Measurements from ENCODE around the gene SCD5. TPM values are rescaled to one million over a fixed set of nuclear protein-coding genes. Genes with fewer than 3 reads are reported as not detected.

Gene SCD5
- total and polyA plus RNA-seq, 2 experiments from 2014 or later = 0.79 to 1.6 TPM

DNA sequence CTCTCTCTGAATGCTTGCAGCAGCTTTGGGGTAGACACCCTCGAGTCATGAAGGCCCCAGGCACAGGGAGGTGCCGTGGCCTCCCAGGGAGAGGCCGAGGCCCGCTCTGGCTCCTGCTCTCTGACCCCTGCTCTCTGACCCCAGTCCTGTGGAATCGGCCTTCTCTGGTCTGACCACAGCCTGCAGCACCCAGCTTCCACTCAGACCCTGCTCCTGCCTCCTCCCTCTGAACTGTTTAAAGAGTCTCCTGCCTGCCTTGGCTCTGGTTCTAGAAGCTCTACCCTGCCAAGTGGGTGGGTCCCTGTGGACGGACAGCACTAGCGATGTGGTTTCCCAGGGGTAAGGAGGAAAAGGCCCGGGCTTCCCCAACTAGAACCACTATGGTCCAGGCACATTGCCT, 158.6 kb downstream of the SCD5 start:
- no peak overlapping the region for H3K4me3 Mint-ChIP-seq
- ATAC-seq (no peak), DNase-seq (ENCODE audit: low spot score) (no peak)
- no peak overlapping the region for H2AFZ ChIP-seq
- no peak overlapping the region for H3K4me3 ChIP-seq
- H3K27ac Mint-ChIP-seq = no peak overlapping the region
- peaks cover 10% of the 10 kb centered on the region for H3K27me3 Mint-ChIP-seq (ENCODE audit: insufficient read depth, low read depth, poor library complexity)
- no peaks in the 10 kb centered on the region for H3K36me3 Mint-ChIP-seq (ENCODE audit: low read depth)
- no peaks in the 10 kb centered on the region for H3K9me2 ChIP-seq (ENCODE audit: insufficient read depth)
- no peak for TF ChIP-seq POLR2AphosphoS5 (IDR thresholded peaks at IDR 0.05; ENCODE audit: low read depth)
- TF ChIP-seq, protein P1, sequence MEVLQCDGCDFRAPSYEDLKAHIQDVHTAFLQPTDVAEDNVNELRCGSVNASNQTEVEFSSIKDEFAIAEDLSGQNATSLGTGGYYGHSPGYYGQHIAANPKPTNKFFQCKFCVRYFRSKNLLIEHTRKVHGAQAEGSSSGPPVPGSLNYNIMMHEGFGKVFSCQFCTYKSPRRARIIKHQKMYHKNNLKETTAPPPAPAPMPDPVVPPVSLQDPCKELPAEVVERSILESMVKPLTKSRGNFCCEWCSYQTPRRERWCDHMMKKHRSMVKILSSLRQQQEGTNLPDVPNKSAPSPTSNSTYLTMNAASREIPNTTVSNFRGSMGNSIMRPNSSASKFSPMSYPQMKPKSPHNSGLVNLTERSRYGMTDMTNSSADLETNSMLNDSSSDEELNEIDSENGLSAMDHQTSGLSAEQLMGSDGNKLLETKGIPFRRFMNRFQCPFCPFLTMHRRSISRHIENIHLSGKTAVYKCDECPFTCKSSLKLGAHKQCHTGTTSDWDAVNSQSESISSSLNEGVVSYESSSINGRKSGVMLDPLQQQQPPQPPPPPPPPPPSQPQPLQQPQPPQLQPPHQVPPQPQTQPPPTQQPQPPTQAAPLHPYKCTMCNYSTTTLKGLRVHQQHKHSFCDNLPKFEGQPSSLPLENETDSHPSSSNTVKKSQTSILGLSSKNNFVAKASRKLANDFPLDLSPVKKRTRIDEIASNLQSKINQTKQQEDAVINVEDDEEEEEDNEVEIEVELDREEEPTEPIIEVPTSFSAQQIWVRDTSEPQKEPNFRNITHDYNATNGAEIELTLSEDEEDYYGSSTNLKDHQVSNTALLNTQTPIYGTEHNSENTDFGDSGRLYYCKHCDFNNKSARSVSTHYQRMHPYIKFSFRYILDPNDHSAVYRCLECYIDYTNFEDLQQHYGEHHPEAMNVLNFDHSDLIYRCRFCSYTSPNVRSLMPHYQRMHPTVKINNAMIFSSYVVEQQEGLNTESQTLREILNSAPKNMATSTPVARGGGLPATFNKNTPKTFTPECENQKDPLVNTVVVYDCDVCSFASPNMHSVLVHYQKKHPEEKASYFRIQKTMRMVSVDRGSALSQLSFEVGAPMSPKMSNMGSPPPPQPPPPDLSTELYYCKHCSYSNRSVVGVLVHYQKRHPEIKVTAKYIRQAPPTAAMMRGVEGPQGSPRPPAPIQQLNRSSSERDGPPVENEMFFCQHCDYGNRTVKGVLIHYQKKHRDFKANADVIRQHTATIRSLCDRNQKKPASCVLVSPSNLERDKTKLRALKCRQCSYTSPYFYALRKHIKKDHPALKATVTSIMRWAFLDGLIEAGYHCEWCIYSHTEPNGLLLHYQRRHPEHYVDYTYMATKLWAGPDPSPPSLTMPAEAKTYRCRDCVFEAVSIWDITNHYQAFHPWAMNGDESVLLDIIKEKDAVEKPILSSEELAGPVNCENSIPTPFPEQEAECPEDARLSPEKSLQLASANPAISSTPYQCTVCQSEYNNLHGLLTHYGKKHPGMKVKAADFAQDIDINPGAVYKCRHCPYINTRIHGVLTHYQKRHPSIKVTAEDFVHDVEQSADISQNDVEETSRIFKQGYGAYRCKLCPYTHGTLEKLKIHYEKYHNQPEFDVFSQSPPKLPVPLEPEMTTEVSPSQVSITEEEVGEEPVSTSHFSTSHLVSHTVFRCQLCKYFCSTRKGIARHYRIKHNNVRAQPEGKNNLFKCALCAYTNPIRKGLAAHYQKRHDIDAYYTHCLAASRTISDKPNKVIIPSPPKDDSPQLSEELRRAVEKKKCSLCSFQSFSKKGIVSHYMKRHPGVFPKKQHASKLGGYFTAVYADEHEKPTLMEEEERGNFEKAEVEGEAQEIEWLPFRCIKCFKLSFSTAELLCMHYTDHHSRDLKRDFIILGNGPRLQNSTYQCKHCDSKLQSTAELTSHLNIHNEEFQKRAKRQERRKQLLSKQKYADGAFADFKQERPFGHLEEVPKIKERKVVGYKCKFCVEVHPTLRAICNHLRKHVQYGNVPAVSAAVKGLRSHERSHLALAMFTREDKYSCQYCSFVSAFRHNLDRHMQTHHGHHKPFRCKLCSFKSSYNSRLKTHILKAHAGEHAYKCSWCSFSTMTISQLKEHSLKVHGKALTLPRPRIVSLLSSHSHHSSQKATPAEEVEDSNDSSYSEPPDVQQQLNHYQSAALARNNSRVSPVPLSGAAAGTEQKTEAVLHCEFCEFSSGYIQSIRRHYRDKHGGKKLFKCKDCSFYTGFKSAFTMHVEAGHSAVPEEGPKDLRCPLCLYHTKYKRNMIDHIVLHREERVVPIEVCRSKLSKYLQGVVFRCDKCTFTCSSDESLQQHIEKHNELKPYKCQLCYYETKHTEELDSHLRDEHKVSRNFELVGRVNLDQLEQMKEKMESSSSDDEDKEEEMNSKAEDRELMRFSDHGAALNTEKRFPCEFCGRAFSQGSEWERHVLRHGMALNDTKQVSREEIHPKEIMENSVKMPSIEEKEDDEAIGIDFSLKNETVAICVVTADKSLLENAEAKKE (CRISPR knock-in tag; IDR thresholded peaks at IDR 0.05) = no peak
- TF ChIP-seq EZH2 (IDR thresholded peaks at IDR 0.05; ENCODE audit: low read depth, unreplicated experiment) = no peak
- no peak for TF ChIP-seq ZNF331 (CRISPR knock-in tag; IDR thresholded peaks at IDR 0.05; ENCODE audit: low read depth)
- TF ChIP-seq EZH2phosphoT487 (IDR thresholded peaks at IDR 0.05; ENCODE audit: unreplicated experiment) = no peak
- H4K20me1 ChIP-seq (replicated peaks; ENCODE audit: insufficient read depth) = no peaks in the 10 kb centered on the region
- no peaks in the 10 kb centered on the region for H3K27me3 ChIP-seq (ENCODE audit: insufficient read depth)
- H3K36me3 ChIP-seq (ENCODE audit: insufficient read depth) = no peaks in the 10 kb centered on the region
- no peak overlapping the region for H3K27ac ChIP-seq (ENCODE audit: low read depth)
- H3F3A ChIP-seq (replicated peaks; ENCODE audit: low read depth) = no peaks in the 10 kb centered on the region
- 0 out of 3 replicates have a peak, but pooled peaks cover 6% of the 10 kb centered on the region for H3K4me1 Mint-ChIP-seq
- no peaks in the 10 kb centered on the region for H3K9me3 Mint-ChIP-seq
- no peaks in the 10 kb centered on the region for H3K4me1 ChIP-seq (ENCODE audit: insufficient read depth)
- no peaks in the 10 kb centered on the region for H3K79me2 ChIP-seq (replicated peaks; ENCODE audit: insufficient read depth)
- no peak overlapping the region for H3K4me2 ChIP-seq

DNA sequence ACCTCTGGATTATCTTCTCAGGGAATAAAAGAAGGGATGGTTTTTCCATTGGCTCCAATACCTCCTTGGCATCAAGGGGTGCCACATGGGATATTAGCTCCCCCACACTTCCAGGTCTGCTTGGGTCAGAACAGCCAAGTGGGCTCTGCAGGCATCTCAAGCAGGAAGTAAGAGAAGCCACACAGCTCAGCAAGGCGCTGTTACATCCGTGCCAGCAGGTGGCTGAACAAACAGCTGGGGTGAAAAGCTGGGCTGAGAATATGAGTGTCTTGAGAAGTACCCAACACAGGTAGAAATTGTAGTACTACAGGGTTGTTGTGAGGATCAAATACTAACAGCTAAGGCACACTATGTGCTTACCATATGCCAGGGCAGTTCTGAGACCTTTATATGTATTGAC, 160.1 kb downstream of the SCD5 start:
- peaks cover 12% of the 10 kb centered on the region for H3K27me3 Mint-ChIP-seq (ENCODE audit: insufficient read depth, low read depth, poor library complexity)
- H3K27ac Mint-ChIP-seq = no peak overlapping the region
- Histone ChIP-seq H3K4me1 (ENCODE audit: insufficient read depth) (no peaks in the 10 kb centered on the region), H3K4me3 (no peak overlapping the region), H3K36me3 (ENCODE audit: insufficient read depth) (no peaks in the 10 kb centered on the region), H3K4me2 (no peak overlapping the region), H3K79me2 (replicated peaks; ENCODE audit: insufficient read depth) (no peaks in the 10 kb centered on the region), H3K27ac (ENCODE audit: low read depth) (no peak overlapping the region), H3F3A (replicated peaks; ENCODE audit: low read depth) (no peaks in the 10 kb centered on the region), H2AFZ (no peak overlapping the region), H3K9me2 (ENCODE audit: insufficient read depth) (no peaks in the 10 kb centered on the region), H3K27me3 (ENCODE audit: insufficient read depth) (no peaks in the 10 kb centered on the region), H4K20me1 (replicated peaks; ENCODE audit: insufficient read depth) (no peaks in the 10 kb centered on the region)
- ATAC-seq (0 out of 3 replicates have a peak, but pooled peaks have one; percentile 32), DNase-seq (ENCODE audit: low spot score) (no peak)
- no peak overlapping the region for H3K4me3 Mint-ChIP-seq
- H3K36me3 Mint-ChIP-seq (ENCODE audit: low read depth) = no peaks in the 10 kb centered on the region
- H3K9me3 Mint-ChIP-seq = no peaks in the 10 kb centered on the region
- H3K4me1 Mint-ChIP-seq = 0 out of 3 replicates have a peak, but pooled peaks cover 6% of the 10 kb centered on the region
- TF ChIP-seq ZNF331 (CRISPR knock-in tag; IDR thresholded peaks at IDR 0.05; ENCODE audit: low read depth) (no peak), POLR2AphosphoS5 (IDR thresholded peaks at IDR 0.05; ENCODE audit: low read depth) (no peak), CREB1 (CRISPR knock-in tag; IDR thresholded peaks at IDR 0.05; ENCODE audit: low read depth) (no peak), ZNF114 (CRISPR knock-in tag; IDR thresholded peaks at IDR 0.05) (no peak), NANOG (IDR thresholded peaks at IDR 0.05; ENCODE audit: borderline replicate concordance) (no peak)
- TF ChIP-seq, protein P2, sequence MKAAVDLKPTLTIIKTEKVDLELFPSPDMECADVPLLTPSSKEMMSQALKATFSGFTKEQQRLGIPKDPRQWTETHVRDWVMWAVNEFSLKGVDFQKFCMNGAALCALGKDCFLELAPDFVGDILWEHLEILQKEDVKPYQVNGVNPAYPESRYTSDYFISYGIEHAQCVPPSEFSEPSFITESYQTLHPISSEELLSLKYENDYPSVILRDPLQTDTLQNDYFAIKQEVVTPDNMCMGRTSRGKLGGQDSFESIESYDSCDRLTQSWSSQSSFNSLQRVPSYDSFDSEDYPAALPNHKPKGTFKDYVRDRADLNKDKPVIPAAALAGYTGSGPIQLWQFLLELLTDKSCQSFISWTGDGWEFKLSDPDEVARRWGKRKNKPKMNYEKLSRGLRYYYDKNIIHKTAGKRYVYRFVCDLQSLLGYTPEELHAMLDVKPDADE (IDR thresholded peaks at IDR 0.05) = no peak
- TF ChIP-seq, protein P3, sequence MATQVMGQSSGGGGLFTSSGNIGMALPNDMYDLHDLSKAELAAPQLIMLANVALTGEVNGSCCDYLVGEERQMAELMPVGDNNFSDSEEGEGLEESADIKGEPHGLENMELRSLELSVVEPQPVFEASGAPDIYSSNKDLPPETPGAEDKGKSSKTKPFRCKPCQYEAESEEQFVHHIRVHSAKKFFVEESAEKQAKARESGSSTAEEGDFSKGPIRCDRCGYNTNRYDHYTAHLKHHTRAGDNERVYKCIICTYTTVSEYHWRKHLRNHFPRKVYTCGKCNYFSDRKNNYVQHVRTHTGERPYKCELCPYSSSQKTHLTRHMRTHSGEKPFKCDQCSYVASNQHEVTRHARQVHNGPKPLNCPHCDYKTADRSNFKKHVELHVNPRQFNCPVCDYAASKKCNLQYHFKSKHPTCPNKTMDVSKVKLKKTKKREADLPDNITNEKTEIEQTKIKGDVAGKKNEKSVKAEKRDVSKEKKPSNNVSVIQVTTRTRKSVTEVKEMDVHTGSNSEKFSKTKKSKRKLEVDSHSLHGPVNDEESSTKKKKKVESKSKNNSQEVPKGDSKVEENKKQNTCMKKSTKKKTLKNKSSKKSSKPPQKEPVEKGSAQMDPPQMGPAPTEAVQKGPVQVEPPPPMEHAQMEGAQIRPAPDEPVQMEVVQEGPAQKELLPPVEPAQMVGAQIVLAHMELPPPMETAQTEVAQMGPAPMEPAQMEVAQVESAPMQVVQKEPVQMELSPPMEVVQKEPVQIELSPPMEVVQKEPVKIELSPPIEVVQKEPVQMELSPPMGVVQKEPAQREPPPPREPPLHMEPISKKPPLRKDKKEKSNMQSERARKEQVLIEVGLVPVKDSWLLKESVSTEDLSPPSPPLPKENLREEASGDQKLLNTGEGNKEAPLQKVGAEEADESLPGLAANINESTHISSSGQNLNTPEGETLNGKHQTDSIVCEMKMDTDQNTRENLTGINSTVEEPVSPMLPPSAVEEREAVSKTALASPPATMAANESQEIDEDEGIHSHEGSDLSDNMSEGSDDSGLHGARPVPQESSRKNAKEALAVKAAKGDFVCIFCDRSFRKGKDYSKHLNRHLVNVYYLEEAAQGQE (IDR thresholded peaks at IDR 0.05; ENCODE audit: unreplicated experiment) = no peak

Data from GM23338 (cell line).